LHCN-M2 (cell line): ENCODE results near the gene SDK1. TPM values are rescaled to one million over a fixed set of nuclear protein-coding genes. Genes with fewer than 3 reads are reported as not detected.

Source experiments
- DNase-seq: peaks from one replicate; pipeline ENCODE4 v3.0.0-alpha.2; 2012; ENCODE audit warnings: low read depth
- total RNA-seq: library from RNA; depleted of rRNA; stranded (reverse); fragments of >200 nt; gene quantifications from 2 replicates; pipeline ENCODE4 v1.2.3, GENCODE V29; 2014

Gene SDK1
- total RNA-seq, 1 experiment from 2014 or later = 8.3 TPM

DNA sequence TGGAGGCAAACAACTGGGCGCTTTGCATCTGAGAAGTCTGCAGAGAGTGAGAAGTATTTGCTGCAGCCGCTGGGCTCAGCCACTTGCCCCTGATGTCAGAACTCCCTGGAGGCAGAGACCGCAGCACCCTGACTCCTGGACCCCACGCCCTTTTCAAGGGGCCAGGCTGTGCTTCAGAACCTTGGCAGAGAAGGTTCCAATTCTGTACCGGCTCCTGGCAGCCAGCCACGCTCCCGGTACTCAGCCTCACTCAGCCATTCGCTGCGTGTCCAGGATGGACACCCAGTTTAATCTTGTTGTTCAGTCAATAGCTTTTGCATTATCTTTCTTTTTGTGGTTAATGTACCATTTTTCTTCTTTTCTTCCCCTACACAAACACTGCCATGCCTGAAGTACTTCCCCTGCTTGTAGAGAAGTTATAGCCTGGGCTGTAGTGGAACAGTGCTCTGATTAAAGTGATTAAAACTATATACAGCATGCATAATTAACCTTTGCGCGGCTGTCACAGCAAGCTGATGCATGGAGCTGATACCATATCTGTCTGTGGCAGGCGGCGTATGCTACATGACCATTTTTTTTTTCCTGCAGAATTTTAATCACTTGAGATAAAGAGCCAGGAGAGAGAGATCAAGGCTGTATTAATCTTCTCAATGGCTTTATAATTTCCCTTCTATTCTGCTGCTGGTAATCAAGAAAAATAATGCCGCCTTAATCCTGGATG, 578.5 kb downstream of the SDK1 start:
- DNase-seq = no peak

DNA sequence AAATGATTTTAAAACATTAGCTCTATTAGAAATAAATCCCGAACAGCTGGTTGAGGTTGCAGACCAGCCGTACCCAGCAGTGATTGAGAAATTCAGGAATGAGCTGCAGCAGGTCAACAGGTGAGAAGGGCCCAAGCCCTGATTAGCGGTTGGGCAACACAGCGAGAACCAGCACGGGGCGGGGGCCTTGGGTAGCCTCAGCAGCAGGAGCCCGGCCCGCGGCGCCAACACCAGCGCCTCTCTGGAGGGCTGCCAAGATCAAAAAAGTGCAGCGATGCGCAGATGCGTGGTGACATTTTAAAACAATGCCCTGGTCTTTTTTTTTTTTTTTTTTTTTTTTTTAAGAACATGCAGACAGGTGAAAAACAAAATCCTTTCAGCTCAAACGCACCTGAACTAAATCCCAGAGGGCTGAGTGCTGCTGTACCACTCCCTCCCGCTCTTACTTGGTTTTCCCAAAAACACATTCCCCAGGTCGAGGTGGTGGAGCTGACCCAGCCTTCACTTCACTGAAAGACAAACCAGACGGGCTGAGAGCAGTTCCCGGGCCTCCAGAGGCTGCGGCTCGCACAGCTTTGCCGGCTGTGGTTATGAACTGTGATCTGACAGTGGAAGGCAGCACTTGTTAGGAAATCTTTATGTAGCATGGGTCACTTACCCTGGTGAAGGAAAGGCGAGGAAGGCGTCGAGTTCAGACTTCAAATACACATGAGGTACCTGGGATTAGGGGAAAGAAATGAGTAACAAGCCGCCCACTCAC, 579.4 kb downstream of the SDK1 start:
- no peak for DNase-seq

DNA sequence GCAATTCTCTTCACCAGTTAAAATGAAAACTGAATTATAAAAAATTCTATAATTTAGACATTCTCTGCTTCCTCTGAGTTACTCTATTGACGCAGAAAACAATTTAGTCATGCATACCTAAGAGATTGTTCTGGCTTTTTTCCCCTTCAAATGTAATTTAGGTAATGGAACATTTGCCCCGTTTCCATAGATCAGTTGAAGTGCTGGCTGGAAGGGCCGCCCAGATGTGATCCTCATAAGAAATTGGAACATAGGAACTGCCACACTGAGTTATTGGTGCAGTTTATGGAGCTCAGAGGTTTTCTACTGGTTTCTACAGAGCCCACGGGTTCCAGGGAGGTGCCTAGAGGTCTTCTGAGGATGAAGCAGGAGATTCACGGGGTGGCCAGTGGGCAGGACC, 581.7 kb downstream of the SDK1 start:
- no peak for DNase-seq

DNA sequence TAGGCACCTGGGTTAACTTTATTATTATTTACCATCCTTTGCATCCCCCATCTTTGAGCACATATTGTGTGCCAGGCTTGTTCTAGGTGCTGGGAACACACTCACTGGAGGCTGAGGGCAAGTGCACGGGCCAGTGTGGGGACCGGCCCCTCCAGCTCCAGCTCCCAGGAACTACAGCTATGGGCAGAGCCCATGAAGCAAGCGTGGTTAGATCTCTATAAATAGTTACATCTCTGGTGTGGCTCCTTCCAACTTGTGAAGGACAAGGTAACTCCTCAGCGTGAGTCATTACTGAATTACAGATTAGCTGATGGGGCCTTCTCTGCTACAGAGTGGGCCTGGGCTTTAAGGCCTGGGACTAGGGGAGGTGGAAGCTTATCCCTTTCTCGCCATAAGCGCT, 583.5 kb downstream of the SDK1 start:
- DNase-seq = no peak

DNA sequence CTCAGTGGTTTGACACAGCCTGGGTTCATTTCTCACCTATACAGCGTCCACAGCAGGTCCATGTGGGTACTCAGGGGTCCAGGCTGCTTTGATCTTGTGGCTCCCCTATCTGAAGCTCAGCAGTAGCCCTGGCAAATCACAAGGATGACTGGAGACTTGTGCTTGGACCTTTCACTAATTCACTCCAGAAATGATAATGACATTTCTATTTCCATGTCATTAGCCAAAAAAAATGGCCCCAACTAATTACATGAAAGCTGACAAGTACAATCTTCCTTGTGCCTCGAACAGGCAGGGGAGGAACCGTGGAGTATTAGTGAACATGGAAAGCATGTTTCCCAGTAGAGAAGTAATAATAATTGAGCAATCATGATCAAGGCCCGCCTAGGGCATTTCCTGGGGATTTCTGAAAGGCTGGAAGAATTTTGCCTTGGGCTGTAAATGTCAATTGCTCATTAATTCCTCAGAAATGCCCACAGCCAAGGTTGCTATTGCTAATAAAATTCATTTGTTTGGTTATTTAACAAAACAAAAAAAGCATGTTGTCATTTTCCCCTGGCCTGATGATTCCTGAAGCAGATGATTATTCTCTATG, 586.1 kb downstream of the SDK1 start:
- no peak for DNase-seq

DNA sequence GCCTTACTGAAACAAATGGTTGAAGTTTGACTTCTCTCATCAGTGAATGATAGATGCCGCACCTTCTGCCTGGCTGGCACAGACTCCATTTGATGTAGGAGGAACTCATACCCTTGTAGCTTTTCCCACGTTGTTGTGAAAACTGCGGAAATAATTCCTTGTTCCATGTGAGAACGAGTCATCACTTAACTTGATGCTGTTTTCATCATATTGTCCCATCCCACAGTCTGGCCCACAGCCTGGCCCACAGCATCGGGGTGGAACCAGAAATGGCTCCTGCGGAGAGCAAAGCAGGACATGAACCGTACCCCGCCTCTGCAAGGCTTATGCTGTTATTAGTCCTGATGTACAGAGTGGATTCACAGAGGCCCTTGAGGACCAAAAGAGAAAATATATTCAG, 587.0 kb downstream of the SDK1 start:
- peak; percentile 61 for DNase-seq

DNA sequence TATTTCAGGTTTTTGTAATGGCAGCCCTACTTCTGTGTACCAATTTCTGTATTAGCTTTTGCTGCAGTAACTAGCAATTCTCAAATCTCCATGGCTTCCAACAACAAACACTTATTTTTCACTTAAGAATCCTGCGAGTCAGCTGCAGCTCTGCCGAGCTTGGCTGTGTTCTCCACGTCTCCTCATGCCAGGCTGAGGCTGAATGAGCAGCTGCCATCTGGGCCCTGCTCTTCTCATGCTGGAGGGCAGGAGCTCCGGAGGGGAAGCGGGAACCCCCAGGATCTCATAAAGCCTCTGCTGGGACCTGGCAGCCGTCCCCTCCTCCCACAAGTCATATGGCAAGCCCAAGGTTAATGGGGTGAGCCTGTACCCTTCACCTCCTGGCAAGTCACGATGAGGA, 591.1 kb downstream of the SDK1 start:
- DNase-seq = peak; percentile 53

DNA sequence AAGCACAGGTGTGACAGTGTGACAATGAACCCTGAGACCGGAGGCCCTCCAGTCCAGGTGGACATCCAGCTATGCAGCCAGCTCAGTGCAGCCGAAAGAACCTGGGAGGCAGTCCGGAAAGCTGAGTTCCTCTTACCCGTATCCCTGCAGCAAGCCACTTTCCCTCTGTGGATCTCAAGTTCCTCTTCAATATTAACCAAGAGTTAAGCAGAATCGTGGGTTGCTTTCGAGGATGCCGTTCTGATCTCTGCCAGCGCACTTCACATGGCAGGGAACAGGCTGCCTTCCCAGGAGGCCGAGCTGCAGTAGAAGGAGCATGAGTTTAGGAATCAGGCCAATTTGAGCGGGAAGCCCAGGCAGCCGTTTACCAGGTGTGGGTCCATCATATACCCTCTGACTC, 591.6 kb downstream of the SDK1 start:
- no peak for DNase-seq

DNA sequence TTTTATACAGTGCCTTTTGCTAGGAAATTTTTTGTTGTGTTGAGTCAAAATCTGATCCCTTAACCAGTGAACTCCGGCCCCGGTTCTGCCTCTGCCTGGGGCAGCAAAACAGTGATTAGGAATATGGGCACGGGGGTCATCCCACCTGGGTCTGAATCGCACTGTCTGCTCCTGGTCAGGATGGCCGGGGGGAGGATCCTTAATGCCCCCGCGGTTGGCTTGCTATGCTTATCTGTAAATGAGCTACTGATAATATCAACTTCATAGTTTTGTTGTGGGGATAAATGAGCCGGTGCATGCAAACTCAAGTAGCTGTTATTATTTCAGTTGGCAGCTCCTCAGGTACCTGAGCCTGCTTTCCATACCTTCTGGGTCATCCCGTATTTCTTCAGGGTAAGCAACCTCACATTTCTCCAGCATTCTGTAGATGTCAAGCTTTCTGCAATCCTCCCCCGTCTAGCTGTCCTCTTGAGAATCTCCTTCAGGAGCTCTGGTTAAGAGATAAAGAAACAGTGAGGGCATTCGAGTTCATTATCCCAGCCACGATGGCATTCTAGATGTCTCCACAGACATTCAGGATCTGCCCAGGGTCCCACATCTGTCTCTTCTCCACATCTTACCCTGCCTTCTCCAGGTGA, 592.2 kb downstream of the SDK1 start:
- DNase-seq = no peak

DNA sequence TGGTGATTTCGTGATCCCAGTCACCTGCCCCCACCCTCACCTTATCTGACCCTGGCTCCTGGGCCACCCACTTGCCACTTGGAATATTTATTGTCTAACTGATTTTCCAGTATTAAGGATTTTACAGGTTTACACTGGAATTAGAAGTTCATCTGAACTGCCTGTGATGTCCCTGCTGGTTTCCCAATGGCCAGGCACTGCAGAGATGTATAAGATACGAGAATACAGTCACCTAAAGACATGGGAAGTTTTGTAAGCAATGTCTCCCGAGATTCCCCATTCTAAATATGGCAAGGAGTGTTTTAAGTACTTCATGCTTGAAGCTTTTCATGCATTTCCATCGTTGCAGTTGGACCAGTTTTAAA, 592.7 kb downstream of the SDK1 start:
- no peak for DNase-seq

DNA sequence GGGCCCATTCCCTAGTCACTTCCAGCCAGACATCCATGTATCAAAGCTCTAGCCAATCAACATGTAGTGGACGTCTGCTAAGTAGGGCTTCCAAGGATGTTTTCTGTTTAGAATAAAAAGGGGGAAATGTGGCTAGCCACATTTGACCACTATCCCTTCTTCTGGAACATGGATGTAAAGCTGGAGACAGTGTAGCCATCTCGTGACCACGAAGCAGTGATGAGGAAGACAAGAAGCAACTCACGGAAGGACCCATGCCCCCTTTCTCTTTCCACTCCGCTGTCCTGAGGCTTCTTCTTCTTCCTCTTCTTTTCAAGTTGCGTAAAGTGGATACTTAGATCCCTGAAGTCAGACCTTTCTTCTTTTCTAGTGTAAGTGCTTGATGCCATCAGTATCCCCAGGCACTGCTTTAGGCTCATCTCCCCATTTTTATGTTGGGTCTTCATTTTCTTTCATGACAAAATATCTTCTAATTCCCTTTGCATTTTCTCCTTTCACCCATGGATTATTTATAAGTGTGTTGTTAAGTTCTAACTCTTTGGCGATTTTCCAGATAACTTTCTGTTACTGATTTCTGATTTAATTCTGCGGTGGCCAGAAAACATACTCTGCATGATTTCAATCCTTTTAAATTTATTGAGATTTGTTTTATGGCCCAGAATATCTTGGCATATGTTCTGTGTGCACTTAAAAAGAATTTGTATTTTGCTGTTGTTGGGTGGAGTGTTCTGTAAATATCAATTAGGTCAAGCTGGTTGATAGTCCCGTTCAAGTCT, 594.5 kb downstream of the SDK1 start:
- no peak for DNase-seq

DNA sequence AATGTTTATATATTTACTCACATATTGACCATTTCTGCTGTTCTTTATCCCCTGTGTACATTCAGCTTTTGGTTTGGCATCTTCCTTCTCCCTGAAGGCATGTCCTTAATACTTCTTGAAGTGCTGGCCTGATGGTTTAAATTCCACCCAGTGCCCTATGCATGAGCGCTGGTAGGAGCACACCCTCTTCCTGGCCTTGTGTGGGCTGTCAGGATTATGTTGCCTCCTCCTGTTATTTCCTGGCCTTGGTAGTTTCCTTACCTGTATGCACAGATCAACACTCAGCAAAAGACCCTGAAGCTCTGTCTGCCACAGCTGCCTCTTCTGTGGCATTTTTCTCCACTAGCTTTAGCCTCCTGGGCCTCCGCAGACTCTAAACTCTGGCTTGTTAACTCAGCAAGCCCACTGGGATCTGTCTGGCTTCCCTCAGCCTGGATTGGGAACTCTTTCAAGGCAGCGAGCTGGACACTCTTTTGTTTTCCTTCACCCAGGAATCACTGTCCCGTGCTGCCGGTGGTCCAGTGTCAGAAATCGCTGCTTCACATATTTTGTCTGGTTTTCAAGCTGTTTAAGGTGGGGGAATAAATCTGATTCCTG, 595.2 kb downstream of the SDK1 start:
- DNase-seq = no peak

DNA sequence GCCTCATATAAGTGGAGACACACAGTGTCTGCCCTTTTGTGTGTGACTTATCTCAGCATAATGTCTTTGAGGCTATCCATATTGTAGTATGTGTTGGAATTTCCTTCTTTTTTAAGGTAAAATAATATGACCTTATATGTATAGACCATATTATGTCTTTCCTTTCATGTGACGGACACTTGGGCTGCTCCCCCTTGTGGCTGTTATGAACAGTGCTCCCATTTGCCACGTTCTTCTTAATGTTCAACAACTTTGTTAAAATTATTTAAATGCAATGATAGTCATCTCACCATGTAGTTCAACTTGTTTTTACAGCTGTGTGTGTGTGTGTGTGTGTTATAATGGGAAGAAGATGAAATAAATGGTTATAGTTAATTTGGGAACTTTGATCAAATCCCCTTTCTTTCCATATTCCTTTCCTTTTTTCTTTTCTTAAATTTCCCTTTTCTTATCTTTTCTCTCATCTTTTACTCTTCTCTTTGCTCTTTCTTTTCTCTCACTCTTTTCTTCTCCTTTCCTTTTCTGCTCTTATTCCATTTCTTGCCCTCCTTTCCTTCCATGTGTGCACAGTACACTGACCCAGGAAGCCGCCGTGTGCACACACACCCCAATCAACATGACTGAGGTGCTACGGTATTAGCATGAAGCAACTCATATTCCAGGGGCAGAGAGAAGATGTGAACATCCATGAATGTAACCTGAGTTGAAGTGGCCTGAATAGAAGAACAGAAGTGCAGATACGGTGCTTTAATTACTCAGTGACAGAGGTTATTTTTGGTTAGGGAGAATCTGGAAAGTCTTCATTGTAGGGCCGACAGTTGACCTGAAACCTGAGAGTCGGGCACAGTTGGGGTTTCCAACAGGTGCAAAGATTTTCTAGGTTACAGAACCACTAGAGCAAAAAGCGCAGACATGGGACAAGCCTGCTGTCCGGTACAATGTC, 596.6 kb downstream of the SDK1 start:
- DNase-seq = peak; percentile 58

DNA sequence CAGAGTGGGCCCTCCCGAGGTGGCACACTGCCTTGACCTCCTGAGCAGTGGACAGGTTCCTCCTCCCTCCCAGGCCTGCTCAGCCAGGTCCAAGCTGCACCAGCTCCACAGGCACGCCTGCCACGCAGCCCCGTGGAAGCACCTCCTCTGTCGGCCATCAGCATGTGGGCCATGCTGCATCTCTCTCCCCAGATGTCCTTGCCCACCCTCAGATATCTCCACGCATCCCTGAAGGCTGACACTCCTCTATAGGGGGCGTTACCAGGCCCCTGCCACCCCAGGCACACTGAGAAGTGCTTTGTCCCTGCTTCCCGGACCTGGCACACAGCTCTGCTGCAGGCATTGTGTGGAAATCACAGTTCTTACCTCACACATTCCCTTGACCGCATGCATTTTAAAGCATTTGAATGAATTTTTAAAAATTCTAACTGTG, 598.5 kb downstream of the SDK1 start:
- peak; percentile 49 for DNase-seq

DNA sequence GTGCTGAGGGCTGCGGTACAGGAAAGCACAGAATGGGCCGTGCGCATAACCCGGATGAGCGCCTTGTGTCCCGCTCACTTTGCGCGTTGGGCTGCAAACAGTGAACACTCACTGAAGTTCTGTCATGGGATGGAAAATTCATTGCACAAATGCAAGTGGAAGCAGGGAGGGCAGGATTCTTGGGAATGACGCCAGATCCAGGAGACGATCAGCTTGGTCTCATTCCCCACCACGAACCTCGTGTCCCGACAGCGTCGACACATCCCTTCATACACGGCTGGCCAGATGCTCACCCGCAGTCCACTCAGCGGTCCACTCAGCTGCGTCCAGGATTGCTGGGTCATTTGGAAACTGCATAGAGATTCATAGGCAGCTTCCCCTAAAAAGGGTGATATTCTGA, 607.1 kb downstream of the SDK1 start:
- no peak for DNase-seq

DNA sequence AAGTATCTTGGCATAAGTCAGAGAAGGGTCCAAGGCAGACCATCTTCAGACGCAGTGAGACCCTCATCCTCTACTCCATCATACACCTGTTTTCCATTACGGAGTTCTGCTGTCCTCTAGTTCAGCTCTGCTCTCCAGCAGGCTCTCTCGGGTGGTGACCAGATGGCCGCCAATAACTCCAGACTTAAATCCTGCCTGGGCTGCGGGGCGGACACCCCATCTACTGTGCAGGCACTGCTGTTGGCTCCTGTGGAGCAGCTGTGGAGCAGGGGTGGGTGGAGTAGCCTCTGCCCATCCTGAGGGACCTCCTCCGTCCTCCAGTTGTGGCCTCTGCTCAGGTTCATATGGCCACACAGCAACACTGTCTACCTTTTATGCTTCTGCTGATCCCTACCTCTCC, 608.1 kb downstream of the SDK1 start:
- no peak for DNase-seq

DNA sequence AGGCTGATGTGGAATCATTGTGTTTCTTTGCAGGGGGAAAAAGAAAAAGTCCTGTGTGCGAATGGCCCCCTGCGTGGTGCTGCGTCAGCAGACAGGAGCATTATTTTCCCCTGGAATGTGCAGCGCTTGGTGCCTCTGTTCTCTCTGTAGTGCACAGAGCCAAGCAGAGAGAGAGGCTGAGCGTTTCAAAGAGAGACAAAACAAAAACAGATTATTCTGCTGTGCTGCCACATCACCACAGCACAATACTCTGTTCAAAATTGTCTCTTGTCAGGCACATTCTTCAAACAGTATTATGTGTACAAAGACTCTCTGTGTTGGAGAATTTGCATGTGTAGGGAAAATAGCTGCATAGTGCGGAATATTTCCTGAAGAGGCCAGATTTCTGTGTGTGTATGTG, 609.0 kb downstream of the SDK1 start:
- DNase-seq = no peak

DNA sequence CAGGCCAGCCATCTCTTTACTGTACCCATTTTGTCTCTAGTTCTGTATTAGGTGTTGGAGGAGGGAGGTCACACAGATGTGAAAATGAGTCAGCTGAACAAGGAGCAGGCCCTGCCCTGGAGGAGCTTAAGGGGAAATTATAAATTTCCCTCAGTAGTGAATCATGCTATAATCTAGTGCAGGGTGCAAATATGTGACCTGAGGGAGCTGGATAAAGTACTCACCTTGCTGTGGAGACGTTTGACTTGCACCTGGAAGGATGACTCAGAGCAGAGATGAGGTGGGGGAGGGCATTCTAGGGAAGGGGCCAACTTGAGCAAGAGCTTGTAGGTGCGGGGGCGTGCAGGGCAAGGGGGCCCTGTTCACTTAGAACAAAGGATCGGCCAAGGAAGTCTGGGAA, 610.6 kb downstream of the SDK1 start:
- DNase-seq = no peak

DNA sequence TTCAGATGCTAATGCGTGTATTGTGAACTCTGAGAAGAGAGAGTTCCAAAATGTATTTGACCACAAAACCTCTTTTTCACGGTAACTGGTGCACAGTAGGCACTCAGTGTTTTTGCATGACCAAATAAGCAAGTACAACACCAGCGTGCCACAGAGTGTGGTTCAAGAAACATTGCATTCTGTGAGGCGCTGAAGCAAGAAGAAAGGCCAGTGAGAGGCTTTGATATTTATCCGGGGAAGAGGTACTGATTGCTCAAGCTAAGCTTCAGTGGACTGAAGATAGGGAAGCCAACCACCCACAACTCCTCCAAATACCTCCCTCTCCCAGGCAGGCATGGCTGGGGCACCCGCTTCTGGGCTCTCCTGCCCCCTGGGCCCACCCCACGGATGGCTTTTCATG, 611.2 kb downstream of the SDK1 start:
- DNase-seq = no peak
